ENCODE data around the gene ST3GAL3.

ST3GAL3 gene

DNA sequence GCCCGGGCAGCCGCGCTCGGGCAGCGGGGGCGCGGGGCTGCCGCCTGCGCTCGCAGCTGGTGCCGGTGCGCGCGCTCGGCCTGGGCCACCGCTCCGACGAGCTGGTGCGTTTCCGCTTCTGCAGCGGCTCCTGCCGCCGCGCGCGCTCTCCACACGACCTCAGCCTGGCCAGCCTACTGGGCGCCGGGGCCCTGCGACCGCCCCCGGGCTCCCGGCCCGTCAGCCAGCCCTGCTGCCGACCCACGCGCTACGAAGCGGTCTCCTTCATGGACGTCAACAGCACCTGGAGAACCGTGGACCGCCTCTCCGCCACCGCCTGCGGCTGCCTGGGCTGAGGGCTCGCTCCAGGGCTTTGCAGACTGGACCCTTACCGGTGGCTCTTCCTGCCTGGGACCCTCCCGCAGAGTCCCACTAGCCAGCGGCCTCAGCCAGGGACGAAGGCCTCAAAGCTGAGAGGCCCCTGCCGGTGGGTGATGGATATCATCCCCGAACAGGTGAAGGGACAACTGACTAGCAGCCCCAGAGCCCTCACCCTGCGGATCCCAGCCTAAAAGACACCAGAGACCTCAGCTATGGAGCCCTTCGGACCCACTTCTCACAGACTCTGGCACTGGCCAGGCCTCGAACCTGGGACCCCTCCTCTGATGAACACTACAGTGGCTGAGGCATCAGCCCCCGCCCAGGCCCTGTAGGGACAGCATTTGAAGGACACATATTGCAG lies 229.3 kb downstream of the ST3GAL3 start (continued):
- no peak for TF ChIP-seq ZNF24 (tag by site-specific recombination; IDR thresholded peaks at IDR 0.05)
- TF ChIP-seq ZNF596 (tag by site-specific recombination; IDR thresholded peaks at IDR 0.05) = no peak

DNA sequence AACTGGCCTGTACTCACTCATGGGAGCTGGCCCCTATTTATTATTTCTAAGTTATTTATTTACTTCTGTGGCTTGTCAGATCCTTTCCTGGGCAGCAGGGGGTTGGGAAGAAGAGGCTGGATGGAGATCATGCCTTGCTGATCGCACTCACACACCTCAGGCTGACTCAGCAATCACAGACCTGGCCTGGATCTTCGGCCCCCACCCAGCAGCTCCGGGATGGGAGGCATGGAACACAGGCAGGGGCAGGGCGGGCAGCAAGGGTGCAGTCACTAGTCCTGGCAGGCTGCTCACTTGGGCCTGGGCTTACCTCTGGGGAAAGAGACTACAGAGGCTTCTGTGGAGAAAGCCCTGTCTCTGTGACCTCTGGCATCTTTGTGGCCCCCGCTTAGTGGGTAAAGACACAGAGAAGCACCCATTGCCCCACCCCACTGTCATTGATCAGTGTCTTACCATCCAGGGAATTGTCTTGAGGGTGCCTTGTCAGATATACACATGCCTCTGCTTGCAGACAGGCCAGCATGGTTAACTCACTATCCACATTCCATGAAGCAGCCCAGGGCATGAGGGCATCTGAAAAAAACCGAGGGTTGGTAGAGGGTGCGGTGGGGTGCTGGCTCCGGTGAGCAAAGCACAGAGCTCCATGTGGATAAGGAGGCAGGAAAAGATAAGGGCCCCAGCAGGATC lies 230.0 kb downstream of the ST3GAL3 start:
- Histone ChIP-seq H3K4me1 (ENCODE audit: control insufficient read depth, insufficient read depth, low read length) (peaks cover 3% of the 10 kb centered on the region; the same call in 1 of the 2 replicates), H3K27ac (ENCODE audit: extremely low read depth, low read depth, low read length) (no peak overlapping the region), H3K4me3 (ENCODE audit: low read depth, low read length) (no peak overlapping the region), H3K36me3 (ENCODE audit: control insufficient read depth in 2 of 2, insufficient read depth in 1 of 2, low read length in 2 of 2) (peaks cover 0 to 9% of the 10 kb centered on the region in 2 experiments; a peak in 1 of 3 replicates), H3K9me3 (ENCODE audit: control insufficient read depth, insufficient read depth, low read depth, low read length) (no peaks in the 10 kb centered on the region)
- POLR2A ChIA-PET = no interaction called here
- CTCF ChIA-PET = interaction anchor here (0.6 to 12.4 kb wide), 5 partner anchors 52 to 701 kb away, joined by 3 to 555 read pairs (median 4); no protein-coding TSS in a partner anchor
- TF ChIP-seq PRDM6 (tag by site-specific recombination; IDR thresholded peaks at IDR 0.05) (no peak), PRDM10 (tag by site-specific recombination; IDR thresholded peaks at IDR 0.05) (no peak), ZNF529 (tag by site-specific recombination; IDR thresholded peaks at IDR 0.05; ENCODE audit: insufficient replicate concordance) (no peak), ZNF449 (tag by site-specific recombination; IDR thresholded peaks at IDR 0.05) (no peak), PRDM4 (tag by site-specific recombination; IDR thresholded peaks at IDR 0.05) (no peak), ZNF664 (tag by site-specific recombination; IDR thresholded peaks at IDR 0.05) (no peak), GLI4 (tag by site-specific recombination; IDR thresholded peaks at IDR 0.05) (no peak), ZNF169 (tag by site-specific recombination; IDR thresholded peaks at IDR 0.05) (no peak), KLF10 (tag by site-specific recombination; IDR thresholded peaks at IDR 0.05) (no peak), ZNF645 (tag by site-specific recombination; IDR thresholded peaks at IDR 0.05) (no peak), BCL11B (tag by site-specific recombination; IDR thresholded peaks at IDR 0.05; ENCODE audit: low read depth) (no peak)
- TF ChIP-seq, protein P1, sequence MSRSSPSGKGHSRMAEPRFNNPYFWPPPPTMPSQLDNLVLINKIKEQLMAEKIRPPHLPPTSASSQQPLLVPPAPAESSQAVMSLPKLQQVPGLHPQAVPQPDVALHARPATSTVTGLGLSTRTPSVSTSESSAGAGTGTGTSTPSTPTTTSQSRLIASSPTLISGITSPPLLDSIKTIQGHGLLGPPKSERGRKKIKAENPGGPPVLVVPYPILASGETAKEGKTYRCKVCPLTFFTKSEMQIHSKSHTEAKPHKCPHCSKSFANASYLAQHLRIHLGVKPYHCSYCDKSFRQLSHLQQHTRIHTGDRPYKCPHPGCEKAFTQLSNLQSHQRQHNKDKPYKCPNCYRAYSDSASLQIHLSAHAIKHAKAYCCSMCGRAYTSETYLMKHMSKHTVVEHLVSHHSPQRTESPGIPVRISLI (tag by site-specific recombination; IDR thresholded peaks at IDR 0.05) = no peak
- TF ChIP-seq, protein P2, sequence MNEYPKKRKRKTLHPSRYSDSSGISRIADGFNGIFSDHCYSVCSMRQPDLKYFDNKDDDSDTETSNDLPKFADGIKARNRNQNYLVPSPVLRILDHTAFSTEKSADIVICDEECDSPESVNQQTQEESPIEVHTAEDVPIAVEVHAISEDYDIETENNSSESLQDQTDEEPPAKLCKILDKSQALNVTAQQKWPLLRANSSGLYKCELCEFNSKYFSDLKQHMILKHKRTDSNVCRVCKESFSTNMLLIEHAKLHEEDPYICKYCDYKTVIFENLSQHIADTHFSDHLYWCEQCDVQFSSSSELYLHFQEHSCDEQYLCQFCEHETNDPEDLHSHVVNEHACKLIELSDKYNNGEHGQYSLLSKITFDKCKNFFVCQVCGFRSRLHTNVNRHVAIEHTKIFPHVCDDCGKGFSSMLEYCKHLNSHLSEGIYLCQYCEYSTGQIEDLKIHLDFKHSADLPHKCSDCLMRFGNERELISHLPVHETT (tag by site-specific recombination; IDR thresholded peaks at IDR 0.05) = no peak
- TF ChIP-seq, protein P3, sequence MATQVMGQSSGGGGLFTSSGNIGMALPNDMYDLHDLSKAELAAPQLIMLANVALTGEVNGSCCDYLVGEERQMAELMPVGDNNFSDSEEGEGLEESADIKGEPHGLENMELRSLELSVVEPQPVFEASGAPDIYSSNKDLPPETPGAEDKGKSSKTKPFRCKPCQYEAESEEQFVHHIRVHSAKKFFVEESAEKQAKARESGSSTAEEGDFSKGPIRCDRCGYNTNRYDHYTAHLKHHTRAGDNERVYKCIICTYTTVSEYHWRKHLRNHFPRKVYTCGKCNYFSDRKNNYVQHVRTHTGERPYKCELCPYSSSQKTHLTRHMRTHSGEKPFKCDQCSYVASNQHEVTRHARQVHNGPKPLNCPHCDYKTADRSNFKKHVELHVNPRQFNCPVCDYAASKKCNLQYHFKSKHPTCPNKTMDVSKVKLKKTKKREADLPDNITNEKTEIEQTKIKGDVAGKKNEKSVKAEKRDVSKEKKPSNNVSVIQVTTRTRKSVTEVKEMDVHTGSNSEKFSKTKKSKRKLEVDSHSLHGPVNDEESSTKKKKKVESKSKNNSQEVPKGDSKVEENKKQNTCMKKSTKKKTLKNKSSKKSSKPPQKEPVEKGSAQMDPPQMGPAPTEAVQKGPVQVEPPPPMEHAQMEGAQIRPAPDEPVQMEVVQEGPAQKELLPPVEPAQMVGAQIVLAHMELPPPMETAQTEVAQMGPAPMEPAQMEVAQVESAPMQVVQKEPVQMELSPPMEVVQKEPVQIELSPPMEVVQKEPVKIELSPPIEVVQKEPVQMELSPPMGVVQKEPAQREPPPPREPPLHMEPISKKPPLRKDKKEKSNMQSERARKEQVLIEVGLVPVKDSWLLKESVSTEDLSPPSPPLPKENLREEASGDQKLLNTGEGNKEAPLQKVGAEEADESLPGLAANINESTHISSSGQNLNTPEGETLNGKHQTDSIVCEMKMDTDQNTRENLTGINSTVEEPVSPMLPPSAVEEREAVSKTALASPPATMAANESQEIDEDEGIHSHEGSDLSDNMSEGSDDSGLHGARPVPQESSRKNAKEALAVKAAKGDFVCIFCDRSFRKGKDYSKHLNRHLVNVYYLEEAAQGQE (tag by site-specific recombination; IDR thresholded peaks at IDR 0.05) = no peak
